ACC112 (cell line): ENCODE data around the gene COPS7B.

ENCODE experiments used
- H2AFZ ChIP-seq: fragments of 200-600 bp; sonication (generic); one replicate; pipeline ENCODE4 v1.6.0; 2017; ENCODE audit warnings: antibody characterized with exemption, low read length; ENCODE audit not compliant: unreplicated experiment
- H3K27ac ChIP-seq: fragments of 200-600 bp; sonication (generic); 2 replicates; pipeline ENCODE4 v1.5.1; 2014; ENCODE audit warnings: low read depth, mild to moderate bottlenecking, antibody characterized with exemption, low read length, moderate library complexity
- H3K27me3 ChIP-seq: fragments of 200-600 bp; sonication (generic); 2 replicates; pipeline ENCODE4 v1.6.1; 2014; ENCODE audit warnings: mild to moderate bottlenecking, antibody characterized with exemption, low read length, moderate library complexity, mixed read lengths; ENCODE audit not compliant: insufficient read depth
- H3K36me3 ChIP-seq: fragments of 200-600 bp; sonication (generic); 2 replicates; pipeline ENCODE4 v1.6.1; 2016; ENCODE audit warnings: mild to moderate bottlenecking, antibody characterized with exemption, low read length, moderate library complexity, mixed read lengths; ENCODE audit not compliant: insufficient read depth
- H3K4me1 ChIP-seq: fragments of 200-600 bp; sonication (generic); one replicate; pipeline ENCODE4 v1.6.1; 2016; ENCODE audit warnings: low read length, mixed read lengths; ENCODE audit not compliant: insufficient read depth, unreplicated experiment, control insufficient read depth
- H3K4me3 ChIP-seq: fragments of 200-600 bp; sonication (generic); 2 replicates; pipeline ENCODE4 v1.5.1; 2014; ENCODE audit warnings: mild to moderate bottlenecking, low read depth, low read length
- H3K79me2 ChIP-seq: fragments of 200-600 bp; sonication (generic); one replicate; pipeline ENCODE4 v1.6.0; 2016; ENCODE audit warnings: low read length; ENCODE audit not compliant: control insufficient read depth, unreplicated experiment, insufficient read depth

COPS7B gene

DNA sequence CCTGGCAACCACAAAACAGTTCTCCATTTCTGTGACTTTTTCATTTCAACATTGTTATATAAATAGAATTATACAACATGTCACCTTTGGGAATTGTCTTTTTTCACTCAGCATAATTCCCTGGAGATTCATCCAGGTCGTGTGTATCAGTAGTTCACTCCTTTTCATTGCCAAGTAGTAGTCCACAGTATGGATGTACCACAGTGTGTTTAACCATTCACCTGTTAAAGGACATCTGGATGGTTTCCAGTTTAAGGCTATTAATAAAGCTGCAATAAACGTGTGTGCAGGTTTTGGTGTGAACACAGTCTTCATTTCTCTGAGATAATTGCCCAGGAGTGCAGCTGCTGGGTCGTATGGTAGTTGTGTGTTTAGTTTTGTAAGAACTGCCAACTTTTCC lies 35.7 kb downstream of the COPS7B start:
- Histone ChIP-seq H2AFZ (no peak overlapping the region), H3K27me3 (peaks cover 18% of the 10 kb centered on the region; the same call in 1 of the 2 replicates), H3K27ac (no peak overlapping the region), H3K4me3 (no peak overlapping the region), H3K79me2 (no peaks in the 10 kb centered on the region), H3K36me3 (no peaks in the 10 kb centered on the region), H3K4me1 (no peaks in the 10 kb centered on the region)

DNA sequence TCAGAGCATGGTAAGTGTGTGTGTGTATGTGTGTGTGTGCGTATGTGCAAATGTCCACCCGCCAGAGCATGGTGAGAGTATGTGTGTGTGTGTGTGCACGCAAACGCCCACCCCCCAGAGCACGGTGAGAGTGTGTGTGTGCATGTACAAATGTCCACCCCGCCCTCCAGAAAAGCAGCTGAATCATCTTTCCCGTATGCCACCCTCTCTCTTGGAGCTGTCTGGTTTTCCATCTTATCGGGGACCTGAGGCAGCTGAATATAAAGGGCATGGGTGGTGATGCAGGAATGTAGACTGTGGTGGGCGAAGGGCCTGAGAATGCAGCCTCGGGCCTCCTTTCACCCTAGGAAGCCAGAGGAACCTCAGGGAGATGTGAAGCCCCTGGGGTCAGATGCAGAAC lies 66.9 kb downstream of the COPS7B start:
- Histone ChIP-seq H3K4me1 (no peaks in the 10 kb centered on the region), H3K27me3 (peaks cover 19% of the 10 kb centered on the region), H3K4me3 (no peak overlapping the region), H3K27ac (no peak overlapping the region), H3K79me2 (no peaks in the 10 kb centered on the region), H2AFZ (no peak overlapping the region), H3K36me3 (no peaks in the 10 kb centered on the region)

DNA sequence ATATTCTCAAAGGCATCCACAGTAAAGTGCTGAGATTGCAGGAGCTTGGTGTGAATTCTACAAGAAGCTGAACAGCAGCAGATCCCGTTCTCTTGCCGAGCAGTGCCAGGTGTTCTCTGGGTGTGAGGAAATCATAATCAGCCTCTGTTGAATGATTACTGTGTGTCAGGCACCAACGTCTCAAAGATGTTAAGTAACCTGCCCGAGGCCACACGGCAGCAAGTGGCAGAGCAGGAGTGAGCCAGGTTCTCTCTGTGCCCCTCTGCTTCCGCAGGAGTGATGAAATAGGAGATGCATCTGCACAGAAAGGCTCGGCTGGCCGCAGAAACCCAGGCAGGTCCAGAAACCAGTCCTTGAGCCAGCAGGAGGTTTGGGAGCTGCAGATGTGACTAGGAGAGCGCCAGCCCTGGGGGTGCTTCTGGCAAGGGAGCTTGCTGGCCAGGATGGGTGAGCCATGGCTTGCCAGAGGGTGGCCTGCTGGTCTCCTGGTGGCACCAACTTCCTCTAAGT lies 68.4 kb downstream of the COPS7B start:
- no peaks in the 10 kb centered on the region for H3K79me2 ChIP-seq
- H3K27me3 ChIP-seq: peaks cover 19% of the 10 kb centered on the region
- H2AFZ ChIP-seq: no peak overlapping the region

DNA sequence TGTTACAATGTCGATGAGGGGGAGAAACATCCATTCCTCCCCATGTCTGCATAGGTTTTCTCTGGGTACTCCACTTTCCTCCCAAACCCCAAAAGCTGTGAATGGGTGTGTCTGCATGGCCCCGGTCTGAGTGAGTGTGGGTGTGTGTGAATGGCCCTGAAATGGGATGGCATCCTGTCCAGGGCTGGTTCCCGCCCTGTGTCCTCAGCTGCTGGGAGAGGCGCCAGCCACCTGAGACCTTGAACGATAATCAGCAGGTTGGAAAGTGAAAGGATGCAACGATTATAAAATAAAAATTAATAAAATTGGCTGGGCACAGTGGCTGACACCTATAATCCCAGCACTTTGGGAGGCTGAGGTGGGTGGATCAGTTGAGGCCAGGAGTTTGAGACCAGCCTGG lies 70.7 kb downstream of the COPS7B start:
- H2AFZ ChIP-seq: no peak overlapping the region
- no peaks in the 10 kb centered on the region for H3K4me1 ChIP-seq
- H3K79me2 ChIP-seq: no peaks in the 10 kb centered on the region
- H3K27ac ChIP-seq: no peak overlapping the region
- peaks cover 14% of the 10 kb centered on the region for H3K27me3 ChIP-seq
- H3K36me3 ChIP-seq: no peaks in the 10 kb centered on the region
- H3K4me3 ChIP-seq: no peak overlapping the region

More for the DNA sequence above, 68.4 kb downstream of the COPS7B start:
- Histone ChIP-seq H3K36me3 (no peaks in the 10 kb centered on the region), H3K4me3 (no peak overlapping the region), H3K4me1 (no peaks in the 10 kb centered on the region), H3K27ac (no peak overlapping the region)
